Measurements from ENCODE around the gene ANKRD63. TPM values are rescaled to one million over a fixed set of nuclear protein-coding genes. Genes with fewer than 3 reads are reported as not detected.

The ANKRD63 gene
- total and polyA plus RNA-seq, 2 of the 13 experiments (the other 11 are each of a cell fraction or from before 2014, with no cell fraction given), result not detected

DNA sequence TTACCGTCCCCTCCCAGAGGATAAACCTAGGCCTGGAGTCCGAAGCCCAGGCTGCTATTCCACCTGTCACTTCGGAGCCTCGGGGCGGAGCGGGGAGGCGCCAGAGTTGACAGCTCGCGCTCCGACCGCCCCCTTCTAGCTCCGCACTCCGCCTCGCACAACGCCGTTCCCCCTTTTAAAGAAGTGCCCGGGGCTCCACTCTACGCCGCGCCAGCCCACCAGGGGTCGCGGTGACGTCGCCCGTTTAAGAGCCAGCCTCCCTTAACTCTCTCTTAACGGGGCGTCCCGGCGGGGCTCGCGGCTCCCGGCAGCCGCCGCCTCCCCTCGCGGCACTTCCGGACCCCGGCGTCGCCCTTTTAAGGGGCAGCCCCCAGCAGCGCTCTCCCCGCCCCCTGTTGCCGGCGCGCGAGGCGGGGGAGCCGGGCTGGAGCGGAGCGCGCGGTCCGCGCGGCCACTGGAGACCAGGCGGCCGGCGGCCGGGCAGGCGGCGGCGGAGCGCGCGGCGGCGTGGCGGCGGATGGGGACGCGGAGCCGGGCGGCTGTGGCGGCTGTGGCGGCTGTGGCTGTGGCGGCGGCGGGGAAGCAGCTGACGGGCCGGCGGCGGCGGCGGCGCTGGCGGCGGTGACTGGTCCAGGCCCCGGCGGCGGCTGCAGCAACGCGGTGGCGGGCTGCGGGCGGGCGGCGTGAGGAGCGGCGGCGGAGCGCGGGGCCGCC, 40.5 kb upstream of the ANKRD63 start, which contains the start of gene INAFM2 (continued):
- TF ChIP-seq, protein P1, sequence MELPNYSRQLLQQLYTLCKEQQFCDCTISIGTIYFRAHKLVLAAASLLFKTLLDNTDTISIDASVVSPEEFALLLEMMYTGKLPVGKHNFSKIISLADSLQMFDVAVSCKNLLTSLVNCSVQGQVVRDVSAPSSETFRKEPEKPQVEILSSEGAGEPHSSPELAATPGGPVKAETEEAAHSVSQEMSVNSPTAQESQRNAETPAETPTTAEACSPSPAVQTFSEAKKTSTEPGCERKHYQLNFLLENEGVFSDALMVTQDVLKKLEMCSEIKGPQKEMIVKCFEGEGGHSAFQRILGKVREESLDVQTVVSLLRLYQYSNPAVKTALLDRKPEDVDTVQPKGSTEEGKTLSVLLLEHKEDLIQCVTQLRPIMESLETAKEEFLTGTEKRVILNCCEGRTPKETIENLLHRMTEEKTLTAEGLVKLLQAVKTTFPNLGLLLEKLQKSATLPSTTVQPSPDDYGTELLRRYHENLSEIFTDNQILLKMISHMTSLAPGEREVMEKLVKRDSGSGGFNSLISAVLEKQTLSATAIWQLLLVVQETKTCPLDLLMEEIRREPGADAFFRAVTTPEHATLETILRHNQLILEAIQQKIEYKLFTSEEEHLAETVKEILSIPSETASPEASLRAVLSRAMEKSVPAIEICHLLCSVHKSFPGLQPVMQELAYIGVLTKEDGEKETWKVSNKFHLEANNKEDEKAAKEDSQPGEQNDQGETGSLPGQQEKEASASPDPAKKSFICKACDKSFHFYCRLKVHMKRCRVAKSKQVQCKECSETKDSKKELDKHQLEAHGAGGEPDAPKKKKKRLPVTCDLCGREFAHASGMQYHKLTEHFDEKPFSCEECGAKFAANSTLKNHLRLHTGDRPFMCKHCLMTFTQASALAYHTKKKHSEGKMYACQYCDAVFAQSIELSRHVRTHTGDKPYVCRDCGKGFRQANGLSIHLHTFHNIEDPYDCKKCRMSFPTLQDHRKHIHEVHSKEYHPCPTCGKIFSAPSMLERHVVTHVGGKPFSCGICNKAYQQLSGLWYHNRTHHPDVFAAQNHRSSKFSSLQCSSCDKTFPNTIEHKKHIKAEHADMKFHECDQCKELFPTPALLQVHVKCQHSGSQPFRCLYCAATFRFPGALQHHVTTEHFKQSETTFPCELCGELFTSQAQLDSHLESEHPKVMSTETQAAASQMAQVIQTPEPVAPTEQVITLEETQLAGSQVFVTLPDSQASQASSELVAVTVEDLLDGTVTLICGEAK (IDR thresholded peaks at IDR 0.05), result no peak
- TF ChIP-seq, protein P1 (CRISPR knock-in tag; IDR thresholded peaks at IDR 0.05), result no peak
- TF ChIP-seq ZKSCAN8 (CRISPR knock-in tag; IDR thresholded peaks at IDR 0.05; ENCODE audit: borderline replicate concordance) (no peak), ZNF225 (CRISPR knock-in tag; IDR thresholded peaks at IDR 0.05) (no peak), MIER3 (CRISPR knock-in tag; IDR thresholded peaks at IDR 0.05; ENCODE audit: borderline replicate concordance) (peak; percentile 17; the same call in 1 of the 2 replicates), POLR2A (IDR thresholded peaks at IDR 0.05; ENCODE audit: insufficient read depth in 1 of 2, low read depth in 2 of 2, low read length in 2 of 2) (no peak), ZNF343 (CRISPR knock-in tag; IDR thresholded peaks at IDR 0.05) (peak; percentile 32; the same call in 1 of the 2 replicates), CAMTA2 (CRISPR knock-in tag; IDR thresholded peaks at IDR 0.05; ENCODE audit: borderline replicate concordance) (no peak)
- TF ChIP-seq, protein P2, sequence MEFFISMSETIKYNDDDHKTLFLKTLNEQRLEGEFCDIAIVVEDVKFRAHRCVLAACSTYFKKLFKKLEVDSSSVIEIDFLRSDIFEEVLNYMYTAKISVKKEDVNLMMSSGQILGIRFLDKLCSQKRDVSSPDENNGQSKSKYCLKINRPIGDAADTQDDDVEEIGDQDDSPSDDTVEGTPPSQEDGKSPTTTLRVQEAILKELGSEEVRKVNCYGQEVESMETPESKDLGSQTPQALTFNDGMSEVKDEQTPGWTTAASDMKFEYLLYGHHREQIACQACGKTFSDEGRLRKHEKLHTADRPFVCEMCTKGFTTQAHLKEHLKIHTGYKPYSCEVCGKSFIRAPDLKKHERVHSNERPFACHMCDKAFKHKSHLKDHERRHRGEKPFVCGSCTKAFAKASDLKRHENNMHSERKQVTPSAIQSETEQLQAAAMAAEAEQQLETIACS (CRISPR knock-in tag; IDR thresholded peaks at IDR 0.05), result peak; percentile 53; the same call in 1 of the 2 replicates
- TF ChIP-seq, protein P3, sequence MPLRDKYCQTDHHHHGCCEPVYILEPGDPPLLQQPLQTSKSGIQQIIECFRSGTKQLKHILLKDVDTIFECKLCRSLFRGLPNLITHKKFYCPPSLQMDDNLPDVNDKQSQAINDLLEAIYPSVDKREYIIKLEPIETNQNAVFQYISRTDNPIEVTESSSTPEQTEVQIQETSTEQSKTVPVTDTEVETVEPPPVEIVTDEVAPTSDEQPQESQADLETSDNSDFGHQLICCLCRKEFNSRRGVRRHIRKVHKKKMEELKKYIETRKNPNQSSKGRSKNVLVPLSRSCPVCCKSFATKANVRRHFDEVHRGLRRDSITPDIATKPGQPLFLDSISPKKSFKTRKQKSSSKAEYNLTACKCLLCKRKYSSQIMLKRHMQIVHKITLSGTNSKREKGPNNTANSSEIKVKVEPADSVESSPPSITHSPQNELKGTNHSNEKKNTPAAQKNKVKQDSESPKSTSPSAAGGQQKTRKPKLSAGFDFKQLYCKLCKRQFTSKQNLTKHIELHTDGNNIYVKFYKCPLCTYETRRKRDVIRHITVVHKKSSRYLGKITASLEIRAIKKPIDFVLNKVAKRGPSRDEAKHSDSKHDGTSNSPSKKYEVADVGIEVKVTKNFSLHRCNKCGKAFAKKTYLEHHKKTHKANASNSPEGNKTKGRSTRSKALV (CRISPR knock-in tag; IDR thresholded peaks at IDR 0.05), result peak; percentile 60
- TF ChIP-seq, protein P4, sequence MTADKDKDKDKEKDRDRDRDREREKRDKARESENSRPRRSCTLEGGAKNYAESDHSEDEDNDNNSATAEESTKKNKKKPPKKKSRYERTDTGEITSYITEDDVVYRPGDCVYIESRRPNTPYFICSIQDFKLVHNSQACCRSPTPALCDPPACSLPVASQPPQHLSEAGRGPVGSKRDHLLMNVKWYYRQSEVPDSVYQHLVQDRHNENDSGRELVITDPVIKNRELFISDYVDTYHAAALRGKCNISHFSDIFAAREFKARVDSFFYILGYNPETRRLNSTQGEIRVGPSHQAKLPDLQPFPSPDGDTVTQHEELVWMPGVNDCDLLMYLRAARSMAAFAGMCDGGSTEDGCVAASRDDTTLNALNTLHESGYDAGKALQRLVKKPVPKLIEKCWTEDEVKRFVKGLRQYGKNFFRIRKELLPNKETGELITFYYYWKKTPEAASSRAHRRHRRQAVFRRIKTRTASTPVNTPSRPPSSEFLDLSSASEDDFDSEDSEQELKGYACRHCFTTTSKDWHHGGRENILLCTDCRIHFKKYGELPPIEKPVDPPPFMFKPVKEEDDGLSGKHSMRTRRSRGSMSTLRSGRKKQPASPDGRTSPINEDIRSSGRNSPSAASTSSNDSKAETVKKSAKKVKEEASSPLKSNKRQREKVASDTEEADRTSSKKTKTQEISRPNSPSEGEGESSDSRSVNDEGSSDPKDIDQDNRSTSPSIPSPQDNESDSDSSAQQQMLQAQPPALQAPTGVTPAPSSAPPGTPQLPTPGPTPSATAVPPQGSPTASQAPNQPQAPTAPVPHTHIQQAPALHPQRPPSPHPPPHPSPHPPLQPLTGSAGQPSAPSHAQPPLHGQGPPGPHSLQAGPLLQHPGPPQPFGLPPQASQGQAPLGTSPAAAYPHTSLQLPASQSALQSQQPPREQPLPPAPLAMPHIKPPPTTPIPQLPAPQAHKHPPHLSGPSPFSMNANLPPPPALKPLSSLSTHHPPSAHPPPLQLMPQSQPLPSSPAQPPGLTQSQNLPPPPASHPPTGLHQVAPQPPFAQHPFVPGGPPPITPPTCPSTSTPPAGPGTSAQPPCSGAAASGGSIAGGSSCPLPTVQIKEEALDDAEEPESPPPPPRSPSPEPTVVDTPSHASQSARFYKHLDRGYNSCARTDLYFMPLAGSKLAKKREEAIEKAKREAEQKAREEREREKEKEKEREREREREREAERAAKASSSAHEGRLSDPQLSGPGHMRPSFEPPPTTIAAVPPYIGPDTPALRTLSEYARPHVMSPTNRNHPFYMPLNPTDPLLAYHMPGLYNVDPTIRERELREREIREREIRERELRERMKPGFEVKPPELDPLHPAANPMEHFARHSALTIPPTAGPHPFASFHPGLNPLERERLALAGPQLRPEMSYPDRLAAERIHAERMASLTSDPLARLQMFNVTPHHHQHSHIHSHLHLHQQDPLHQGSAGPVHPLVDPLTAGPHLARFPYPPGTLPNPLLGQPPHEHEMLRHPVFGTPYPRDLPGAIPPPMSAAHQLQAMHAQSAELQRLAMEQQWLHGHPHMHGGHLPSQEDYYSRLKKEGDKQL (CRISPR knock-in tag; IDR thresholded peaks at IDR 0.05; ENCODE audit: low read depth), result no peak
